Ishikawa (cell line): Measurements from ENCODE around the gene MCM7.

ENCODE experiments used
- CEBPB ChIP-seq: IDR thresholded peaks from 2 replicates; pipeline ENCODE4 v1.6.1; 2012
- CREB1 ChIP-seq: IDR thresholded peaks from 2 replicates; pipeline ENCODE4 v1.6.1; 2012; ENCODE audit warnings: low read depth
- EGR1 ChIP-seq: IDR thresholded peaks from 2 replicates; pipeline ENCODE4 v1.6.1; 2012
- EP300 ChIP-seq: IDR thresholded peaks from 2 replicates; pipeline ENCODE4 v1.6.1; 2012; ENCODE audit warnings: borderline replicate concordance
- FOXM1 ChIP-seq: IDR thresholded peaks from 2 replicates; pipeline ENCODE4 v1.6.1; 2012; ENCODE audit warnings: low read depth, borderline replicate concordance
- NFIC ChIP-seq: IDR thresholded peaks from 2 replicates; pipeline ENCODE4 v1.6.1; 2012
- RAD21 ChIP-seq: IDR thresholded peaks from 2 replicates; pipeline ENCODE4 v1.6.1; 2012; ENCODE audit warnings: low read depth
- TAF1 ChIP-seq: IDR thresholded peaks from 2 replicates; pipeline ENCODE4 v1.6.1; 2012; ENCODE audit warnings: low read depth, mild to moderate bottlenecking
- TCF12 ChIP-seq: IDR thresholded peaks from 2 replicates; pipeline ENCODE4 v1.6.1; 2012; ENCODE audit warnings: low read depth
- TEAD4 ChIP-seq: IDR thresholded peaks from 2 replicates; pipeline ENCODE4 v1.6.1; 2012
- YY1 ChIP-seq: IDR thresholded peaks from 2 replicates; pipeline ENCODE4 v1.6.1; 2012; ENCODE audit warnings: low read depth
- ZBTB7A ChIP-seq: IDR thresholded peaks from 2 replicates; pipeline ENCODE4 v1.6.1; 2012; ENCODE audit warnings: low read depth
- TF ChIP-seq, protein P1 (sequence below): IDR thresholded peaks from 2 replicates; pipeline ENCODE4 v1.6.1; 2012
- TF ChIP-seq, protein P2 (sequence below): IDR thresholded peaks from 2 replicates; pipeline ENCODE4 v1.6.1; 2012
- TF ChIP-seq, protein P3 (sequence below): IDR thresholded peaks from 2 replicates; pipeline ENCODE4 v1.6.1; 2012; ENCODE audit warnings: low read depth, mild to moderate bottlenecking

The MCM7 gene

DNA sequence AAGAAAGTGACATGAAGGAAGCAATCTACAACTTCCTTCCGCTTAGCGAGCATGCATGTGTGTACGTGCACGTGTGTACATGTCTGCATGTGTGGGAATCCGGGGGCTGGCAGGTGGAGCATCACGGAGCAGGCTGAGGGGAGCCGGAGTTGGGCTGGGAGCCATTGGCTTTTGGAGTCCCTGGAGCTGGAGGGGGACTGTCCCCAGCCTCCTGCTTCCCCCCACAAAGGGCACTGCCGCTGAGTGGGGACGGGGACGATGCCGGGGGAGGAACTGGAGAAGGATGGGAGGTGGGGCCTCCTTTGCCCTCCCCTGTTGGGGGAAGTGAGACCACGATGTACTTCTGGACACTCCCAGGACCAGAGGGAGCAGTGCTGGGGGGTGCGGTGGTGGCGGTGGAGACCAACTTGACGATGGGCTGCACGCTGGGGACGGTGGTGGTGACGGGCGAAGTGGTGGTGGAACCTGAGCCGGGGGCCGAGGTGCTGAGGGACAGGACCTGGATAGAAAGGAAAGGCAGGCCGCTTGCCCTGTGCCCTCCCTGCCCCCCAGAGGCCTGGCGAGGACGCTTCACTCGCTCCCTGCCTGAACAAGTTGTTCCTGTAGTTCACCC lies 6.0 kb upstream of the MCM7 start:
- TF ChIP-seq TAF1 (no peak), RAD21 (no peak), YY1 (no peak), EP300 (no peak), FOXM1 (no peak), ZBTB7A (no peak), TEAD4 (no peak), CEBPB (no peak), NFIC (no peak), EGR1 (no peak), CREB1 (no peak)
- TF ChIP-seq, protein P1, sequence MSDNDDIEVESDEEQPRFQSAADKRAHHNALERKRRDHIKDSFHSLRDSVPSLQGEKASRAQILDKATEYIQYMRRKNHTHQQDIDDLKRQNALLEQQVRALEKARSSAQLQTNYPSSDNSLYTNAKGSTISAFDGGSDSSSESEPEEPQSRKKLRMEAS, result no peak
- TF ChIP-seq, protein P2, sequence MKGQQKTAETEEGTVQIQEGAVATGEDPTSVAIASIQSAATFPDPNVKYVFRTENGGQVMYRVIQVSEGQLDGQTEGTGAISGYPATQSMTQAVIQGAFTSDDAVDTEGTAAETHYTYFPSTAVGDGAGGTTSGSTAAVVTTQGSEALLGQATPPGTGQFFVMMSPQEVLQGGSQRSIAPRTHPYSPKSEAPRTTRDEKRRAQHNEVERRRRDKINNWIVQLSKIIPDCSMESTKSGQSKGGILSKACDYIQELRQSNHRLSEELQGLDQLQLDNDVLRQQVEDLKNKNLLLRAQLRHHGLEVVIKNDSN, result no peak
- TF ChIP-seq, protein P3, sequence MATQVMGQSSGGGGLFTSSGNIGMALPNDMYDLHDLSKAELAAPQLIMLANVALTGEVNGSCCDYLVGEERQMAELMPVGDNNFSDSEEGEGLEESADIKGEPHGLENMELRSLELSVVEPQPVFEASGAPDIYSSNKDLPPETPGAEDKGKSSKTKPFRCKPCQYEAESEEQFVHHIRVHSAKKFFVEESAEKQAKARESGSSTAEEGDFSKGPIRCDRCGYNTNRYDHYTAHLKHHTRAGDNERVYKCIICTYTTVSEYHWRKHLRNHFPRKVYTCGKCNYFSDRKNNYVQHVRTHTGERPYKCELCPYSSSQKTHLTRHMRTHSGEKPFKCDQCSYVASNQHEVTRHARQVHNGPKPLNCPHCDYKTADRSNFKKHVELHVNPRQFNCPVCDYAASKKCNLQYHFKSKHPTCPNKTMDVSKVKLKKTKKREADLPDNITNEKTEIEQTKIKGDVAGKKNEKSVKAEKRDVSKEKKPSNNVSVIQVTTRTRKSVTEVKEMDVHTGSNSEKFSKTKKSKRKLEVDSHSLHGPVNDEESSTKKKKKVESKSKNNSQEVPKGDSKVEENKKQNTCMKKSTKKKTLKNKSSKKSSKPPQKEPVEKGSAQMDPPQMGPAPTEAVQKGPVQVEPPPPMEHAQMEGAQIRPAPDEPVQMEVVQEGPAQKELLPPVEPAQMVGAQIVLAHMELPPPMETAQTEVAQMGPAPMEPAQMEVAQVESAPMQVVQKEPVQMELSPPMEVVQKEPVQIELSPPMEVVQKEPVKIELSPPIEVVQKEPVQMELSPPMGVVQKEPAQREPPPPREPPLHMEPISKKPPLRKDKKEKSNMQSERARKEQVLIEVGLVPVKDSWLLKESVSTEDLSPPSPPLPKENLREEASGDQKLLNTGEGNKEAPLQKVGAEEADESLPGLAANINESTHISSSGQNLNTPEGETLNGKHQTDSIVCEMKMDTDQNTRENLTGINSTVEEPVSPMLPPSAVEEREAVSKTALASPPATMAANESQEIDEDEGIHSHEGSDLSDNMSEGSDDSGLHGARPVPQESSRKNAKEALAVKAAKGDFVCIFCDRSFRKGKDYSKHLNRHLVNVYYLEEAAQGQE, result no peak

DNA sequence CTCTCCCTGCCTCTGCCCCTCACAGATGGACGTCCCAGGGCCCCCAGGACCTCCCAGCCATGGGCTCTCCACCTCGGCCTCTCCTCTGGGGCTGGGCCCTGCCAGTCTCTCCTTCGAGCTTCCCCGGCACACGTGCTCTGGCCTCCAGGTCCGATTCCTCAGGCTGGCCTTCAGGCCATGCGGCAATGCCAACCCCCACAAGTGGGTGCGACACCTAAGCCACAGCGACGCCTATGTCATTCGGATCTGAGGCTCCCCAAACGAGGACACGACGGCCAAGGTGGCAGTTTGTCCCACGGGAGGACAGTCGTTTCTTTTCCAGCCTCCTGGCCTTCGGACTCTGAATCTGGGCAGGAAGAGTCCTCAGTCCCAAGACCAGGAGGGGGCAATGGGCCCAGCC lies 5.4 kb upstream of the MCM7 start:
- TF ChIP-seq CEBPB (no peak), RAD21 (no peak), FOXM1 (no peak), TEAD4 (no peak), NFIC (no peak), ZBTB7A (no peak), EGR1 (no peak)
- TF ChIP-seq, protein P1, result no peak

DNA sequence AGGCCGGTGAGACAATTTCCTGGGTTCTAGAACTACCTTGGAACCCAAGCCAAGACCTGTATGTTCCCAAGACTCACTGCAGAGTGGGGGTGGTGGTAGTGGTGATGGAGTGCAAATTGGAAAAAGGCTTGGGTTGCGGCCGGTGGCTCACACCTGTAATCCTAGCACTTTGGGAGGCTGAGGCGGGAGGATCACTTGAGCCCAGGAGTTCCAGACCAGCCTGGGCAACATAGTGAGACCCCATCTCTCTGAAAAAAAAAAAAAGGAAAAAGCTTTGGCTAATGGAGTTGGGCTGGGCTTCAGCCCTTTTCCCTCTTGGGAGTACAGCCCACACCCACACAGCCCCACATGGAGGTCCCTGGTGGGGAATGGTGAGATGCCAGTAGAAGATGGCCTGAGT lies 4.3 kb upstream of the MCM7 start:
- no peak for TF ChIP-seq TCF12
- TF ChIP-seq, protein P2, result no peak
- no peak for TF ChIP-seq ZBTB7A
- no peak for TF ChIP-seq TAF1
- TF ChIP-seq YY1, result no peak
- TF ChIP-seq, protein P1, result no peak
- TF ChIP-seq, protein P3, result no peak
- TF ChIP-seq FOXM1, result no peak
- no peak for TF ChIP-seq CREB1

DNA sequence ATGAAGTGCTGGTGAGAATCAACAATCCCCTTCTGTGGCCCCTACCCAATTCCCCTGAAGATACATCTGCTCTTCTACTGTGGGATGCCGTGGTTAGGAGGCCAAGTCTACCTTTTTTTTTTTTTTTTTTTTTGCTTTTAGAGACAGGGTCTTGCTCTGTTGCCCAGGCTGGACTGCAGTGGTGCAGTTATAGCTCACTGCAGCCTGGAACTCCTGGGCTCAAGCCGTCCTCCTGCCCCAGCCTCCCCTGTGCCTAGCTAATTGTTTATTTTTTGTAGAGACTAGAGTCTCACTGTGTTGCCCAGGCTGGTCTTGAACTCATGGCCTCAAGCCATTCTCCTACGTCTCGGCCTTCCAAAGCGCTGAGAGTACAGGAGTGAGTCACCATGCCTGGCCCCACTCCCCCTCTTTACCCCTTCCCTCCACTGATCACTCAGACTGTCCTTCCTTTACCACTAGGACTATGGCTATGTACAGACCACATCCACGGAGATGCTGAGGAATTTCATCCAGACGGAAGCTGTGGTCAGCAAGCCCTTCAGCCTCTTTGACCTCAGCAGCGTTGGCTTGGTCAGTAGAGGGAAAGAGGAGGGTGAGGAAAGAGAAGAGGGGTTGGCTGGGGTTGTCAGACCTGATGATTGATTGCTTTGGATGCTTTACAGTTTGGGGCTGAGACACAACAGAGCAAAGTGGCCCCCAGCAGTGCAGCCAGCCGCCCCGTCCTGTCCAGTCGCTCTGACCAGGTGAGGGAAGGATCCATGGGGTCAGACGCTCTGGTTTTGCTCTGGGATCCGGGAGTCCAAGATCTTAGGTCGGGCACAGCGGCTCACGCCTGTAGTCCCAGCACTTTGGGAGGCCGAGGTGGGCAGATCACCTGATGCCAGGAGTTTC lies 2.0 kb upstream of the MCM7 start:
- TF ChIP-seq EGR1, result no peak

DNA sequence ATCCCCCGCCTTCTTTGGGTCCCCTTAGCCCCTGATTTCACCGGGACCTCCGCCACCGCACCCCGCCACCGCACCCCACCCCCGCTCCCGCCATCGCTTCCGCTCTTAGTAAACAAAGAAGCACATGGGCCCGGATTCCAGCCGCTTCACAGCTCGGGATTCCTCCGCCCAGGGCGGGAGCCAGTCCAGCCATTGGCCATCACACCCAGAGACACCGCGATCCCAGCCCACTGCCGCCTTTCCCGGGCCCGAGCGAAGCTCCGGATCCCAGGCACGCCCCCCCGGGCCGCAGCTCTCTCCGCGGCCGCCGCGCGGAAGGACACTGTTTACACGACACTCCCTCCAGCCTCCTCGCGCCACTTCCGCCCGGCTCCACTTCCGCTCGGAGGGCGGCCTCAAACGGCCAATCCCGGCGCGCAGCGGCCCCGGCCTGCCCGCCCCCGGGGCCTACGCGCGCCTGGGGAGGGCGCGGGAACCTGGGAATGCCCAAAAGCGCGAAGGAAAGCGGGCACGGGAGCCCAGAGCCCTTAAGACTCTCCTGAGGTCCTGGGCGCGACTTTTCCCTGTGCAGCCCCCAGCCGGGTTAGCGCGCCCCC lies 679 bp downstream of the MCM7 start:
- TF ChIP-seq CREB1, result peak; percentile 74
- TF ChIP-seq, protein P2, result no peak; the same call in none of the 2 replicates
- TF ChIP-seq TAF1, result peak; percentile 57
- TF ChIP-seq EGR1, result peak; percentile 69
- 0 out of 2 replicates have a peak, but pooled peaks have one; percentile 33 for TF ChIP-seq FOXM1
- TF ChIP-seq CEBPB, result no peak
- TF ChIP-seq TEAD4, result peak; percentile 77
- 0 out of 2 replicates have a peak, but pooled peaks have one; percentile 62 for TF ChIP-seq YY1
- TF ChIP-seq, protein P1, result peak; percentile 99
- peak; percentile 15; the same call in 1 of the 2 replicates for TF ChIP-seq NFIC
- TF ChIP-seq RAD21, result no peak
- TF ChIP-seq, protein P3, result no peak
- TF ChIP-seq TCF12, result peak; percentile 62
- TF ChIP-seq EP300, result no peak
- TF ChIP-seq ZBTB7A, result no peak
